Neural crest cell (in vitro differentiated cells): ENCODE results near the gene MCM5. TPM values are rescaled to one million over a fixed set of nuclear protein-coding genes. Genes with fewer than 3 reads are reported as not detected.
"Not testable (repeated sequence)": the region's sequence is repeated elsewhere in the genome, so short reads cannot be mapped to it uniquely, and the experiment has no call there.

Experiments
- DNase-seq: peaks from one replicate; pipeline ENCODE4 v3.0.0; 2021; ENCODE audit warnings: low read depth, mixed read lengths, low spot score
- H3K27ac Mint-ChIP-seq: one replicate; pipeline ENCODE4 v1.8.0; 2021; ENCODE audit warnings: mild to moderate bottlenecking, mixed read lengths; ENCODE audit not compliant: unreplicated experiment
- H3K27me3 Mint-ChIP-seq: 2 replicates; pipeline ENCODE4 v1.8.0; 2021; ENCODE audit warnings: low read depth, mild to moderate bottlenecking, mixed read lengths
- H3K36me3 Mint-ChIP-seq: 2 replicates; pipeline ENCODE4 v1.8.0; 2021; ENCODE audit warnings: low read depth, mild to moderate bottlenecking, mixed read lengths
- H3K4me1 Mint-ChIP-seq: 2 replicates; pipeline ENCODE4 v1.8.0; 2021; ENCODE audit warnings: mixed read lengths
- H3K4me3 Mint-ChIP-seq: one replicate; pipeline ENCODE4 v1.8.0; 2021; ENCODE audit warnings: mild to moderate bottlenecking, mixed read lengths
- H3K9me3 Mint-ChIP-seq: 2 replicates; pipeline ENCODE4 v1.8.0; 2021; ENCODE audit warnings: mixed read lengths
- CTCF ChIP-seq: fragments of 200-600 bp; sonication (generic); conservative IDR thresholded peaks from 2 replicates; pipeline ENCODE4 v1.5.0; 2021; ENCODE audit warnings: antibody characterized with exemption, mild to moderate bottlenecking
- total RNA-seq: library from RNA; stranded (reverse); gene quantifications from 2 replicates; pipeline ENCODE4 v1.2.1, GENCODE V29; 2021

MCM5 gene
- total RNA-seq, 1 donor from 2014 or later = 187 TPM

GRCh38 chr22:35354068-35354467 lies 45.9 kb upstream of the MCM5 start:
- no peaks in the 10 kb centered on the region for H3K9me3 Mint-ChIP-seq
- DNase-seq = no peak
- no peaks in the 10 kb centered on the region for H3K36me3 Mint-ChIP-seq
- no peak overlapping the region for H3K27ac Mint-ChIP-seq
- peaks cover 23% of the 10 kb centered on the region for H3K4me1 Mint-ChIP-seq
- no peak for TF ChIP-seq CTCF
- H3K27me3 Mint-ChIP-seq = peaks cover 9% of the 10 kb centered on the region
- H3K4me3 Mint-ChIP-seq = no peak overlapping the region

DNA sequence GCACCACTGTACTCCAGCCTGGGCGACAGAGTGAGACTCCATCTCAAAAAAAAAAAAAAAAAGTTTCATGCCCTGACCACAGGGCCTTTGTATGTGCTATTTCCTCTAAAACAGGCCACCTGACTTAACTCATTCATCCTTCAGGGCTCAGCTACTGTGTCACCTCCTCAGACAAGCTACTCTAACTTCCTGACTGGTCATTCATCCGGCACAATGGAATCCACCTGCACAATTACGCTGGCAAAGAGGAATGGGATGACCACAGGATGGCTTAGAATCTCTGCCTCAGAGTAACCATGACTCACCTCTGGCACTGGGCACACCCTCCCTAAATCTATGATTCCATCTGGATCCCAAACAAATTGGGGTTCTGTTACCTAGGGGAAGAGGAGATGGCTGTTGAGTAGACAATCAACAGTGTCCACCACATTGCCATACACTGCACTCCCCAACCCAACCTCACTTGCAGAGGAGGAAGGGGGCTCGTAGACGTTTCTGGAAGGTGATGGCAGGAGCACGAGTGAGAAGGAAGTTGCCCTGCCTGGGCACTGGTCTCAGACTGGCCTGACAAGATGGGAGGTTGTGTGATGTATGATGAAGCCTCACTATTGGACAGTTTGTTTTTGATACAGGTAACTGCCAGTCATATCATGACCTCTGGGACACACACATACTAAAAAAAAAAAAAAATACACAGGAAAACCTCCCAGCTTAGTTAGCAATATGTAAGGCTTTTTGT lies 41.9 kb upstream of the MCM5 start:
- no peak for DNase-seq
- TF ChIP-seq CTCF = no peak
- no peaks in the 10 kb centered on the region for H3K36me3 Mint-ChIP-seq
- H3K4me3 Mint-ChIP-seq = no peak overlapping the region
- peaks cover 5% of the 10 kb centered on the region for H3K4me1 Mint-ChIP-seq
- H3K9me3 Mint-ChIP-seq = no peaks in the 10 kb centered on the region
- no peak overlapping the region for H3K27ac Mint-ChIP-seq
- no peaks in the 10 kb centered on the region for H3K27me3 Mint-ChIP-seq

DNA sequence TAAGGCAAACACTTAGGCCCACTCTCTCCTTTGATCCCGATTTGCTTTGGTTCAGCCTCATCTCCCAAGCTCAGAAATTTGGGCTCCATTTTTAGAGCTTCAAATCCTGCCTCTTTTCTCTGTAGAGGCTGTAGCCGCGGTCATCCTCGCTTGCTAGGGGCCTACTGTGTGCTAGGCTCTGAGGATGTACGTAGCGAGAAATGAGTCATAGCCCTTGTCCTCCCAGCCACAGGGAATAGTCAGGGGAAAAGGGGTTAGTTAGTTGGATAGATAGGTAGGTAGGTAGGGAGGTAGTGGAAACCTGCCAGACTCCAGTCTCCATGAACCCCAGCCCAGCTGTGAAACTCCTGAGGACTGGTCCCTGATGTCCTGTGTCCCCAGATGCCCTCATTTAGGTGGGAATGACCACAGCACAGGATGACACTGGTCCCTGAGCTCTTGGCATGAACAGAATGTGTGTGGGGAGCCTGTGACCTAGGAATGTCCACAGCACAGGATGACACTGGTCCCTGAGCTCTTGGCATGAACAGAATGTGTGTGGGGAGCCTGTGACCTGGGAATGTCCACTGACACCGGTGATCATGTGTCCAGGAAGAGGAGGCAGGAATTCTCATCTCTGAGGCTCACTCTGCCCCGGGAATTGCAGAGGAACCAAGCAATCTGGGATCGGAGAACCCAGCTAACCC lies 40.4 kb upstream of the MCM5 start:
- Mint-ChIP-seq H3K36me3 (no peaks in the 10 kb centered on the region), H3K4me3 (no peak overlapping the region), H3K9me3 (no peaks in the 10 kb centered on the region)

DNA sequence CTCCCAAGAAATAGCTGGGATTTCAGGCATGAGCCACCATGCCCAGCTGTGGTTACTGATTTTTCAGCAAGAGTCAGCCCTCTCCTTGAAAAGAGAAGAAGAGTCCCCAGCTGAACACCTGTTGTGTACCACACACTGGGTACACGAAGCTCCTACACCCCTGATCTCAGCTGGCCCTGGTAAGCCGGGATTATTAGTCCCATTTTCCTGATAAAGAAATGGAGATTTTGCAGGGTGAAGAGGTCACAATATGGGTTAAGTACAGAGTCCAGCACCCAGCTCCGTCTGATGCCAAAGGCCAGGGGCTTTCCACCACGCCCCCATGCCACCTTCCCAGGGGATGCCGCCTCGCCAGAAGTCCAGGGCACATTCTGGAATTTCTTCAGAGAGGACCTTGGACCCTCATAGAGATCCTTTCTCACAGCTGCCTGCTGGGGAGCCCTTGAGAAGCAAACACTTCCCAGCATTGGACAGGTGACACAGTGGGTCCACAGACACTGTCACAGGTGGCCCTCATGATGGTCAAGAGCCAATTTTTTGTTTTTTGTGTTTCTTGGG lies 38.9 kb upstream of the MCM5 start:
- no peak for TF ChIP-seq CTCF
- no peak for DNase-seq
- Mint-ChIP-seq H3K4me1 (peaks cover 3% of the 10 kb centered on the region), H3K36me3 (no peaks in the 10 kb centered on the region), H3K27me3 (no peaks in the 10 kb centered on the region), H3K4me3 (no peak overlapping the region), H3K27ac (no peak overlapping the region), H3K9me3 (no peaks in the 10 kb centered on the region)

More for the DNA sequence above, 40.4 kb upstream of the MCM5 start:
- H3K27ac Mint-ChIP-seq = no peak overlapping the region
- no peak for DNase-seq
- no peak for TF ChIP-seq CTCF
- peaks cover 5% of the 10 kb centered on the region for H3K4me1 Mint-ChIP-seq
- H3K27me3 Mint-ChIP-seq = no peaks in the 10 kb centered on the region

GRCh38 chr22:35363566-35364086 lies 36.3 kb upstream of the MCM5 start:
- H3K27ac Mint-ChIP-seq = no peak overlapping the region
- H3K9me3 Mint-ChIP-seq = no peaks in the 10 kb centered on the region
- DNase-seq = no peak
- H3K36me3 Mint-ChIP-seq = no peaks in the 10 kb centered on the region
- peaks cover 4% of the 10 kb centered on the region for H3K4me1 Mint-ChIP-seq
- no peak overlapping the region for H3K4me3 Mint-ChIP-seq
- no peaks in the 10 kb centered on the region for H3K27me3 Mint-ChIP-seq
- TF ChIP-seq CTCF = no peak

DNA sequence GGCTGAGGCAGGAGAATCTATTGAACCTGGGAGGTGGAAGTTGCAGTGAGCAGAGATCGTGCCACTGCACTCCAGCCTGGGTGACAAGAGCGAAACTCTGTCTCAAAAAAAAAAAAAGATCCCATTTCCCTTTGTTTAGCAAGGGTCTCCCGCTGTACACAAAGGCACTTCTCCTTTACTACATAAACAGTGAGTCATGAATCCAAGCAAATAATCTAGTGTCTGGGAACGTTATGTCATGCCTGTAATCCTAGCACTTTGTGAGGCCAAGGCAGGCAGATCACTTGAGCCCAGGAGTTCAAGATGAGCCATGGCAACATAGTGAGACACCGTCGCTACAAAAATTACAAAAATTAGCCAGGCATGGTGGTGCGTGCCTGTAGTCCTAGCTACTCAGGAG lies 35.7 kb upstream of the MCM5 start:
- not testable (repeated sequence) for H3K4me3 Mint-ChIP-seq, H3K36me3 Mint-ChIP-seq, H3K27ac Mint-ChIP-seq

More for the DNA sequence above, 35.7 kb upstream of the MCM5 start:
- DNase-seq, H3K4me1 Mint-ChIP-seq, H3K27me3 Mint-ChIP-seq, H3K9me3 Mint-ChIP-seq: not testable (repeated sequence)
